Measurements from ENCODE around the gene RAF1.

RAF1 gene

DNA sequence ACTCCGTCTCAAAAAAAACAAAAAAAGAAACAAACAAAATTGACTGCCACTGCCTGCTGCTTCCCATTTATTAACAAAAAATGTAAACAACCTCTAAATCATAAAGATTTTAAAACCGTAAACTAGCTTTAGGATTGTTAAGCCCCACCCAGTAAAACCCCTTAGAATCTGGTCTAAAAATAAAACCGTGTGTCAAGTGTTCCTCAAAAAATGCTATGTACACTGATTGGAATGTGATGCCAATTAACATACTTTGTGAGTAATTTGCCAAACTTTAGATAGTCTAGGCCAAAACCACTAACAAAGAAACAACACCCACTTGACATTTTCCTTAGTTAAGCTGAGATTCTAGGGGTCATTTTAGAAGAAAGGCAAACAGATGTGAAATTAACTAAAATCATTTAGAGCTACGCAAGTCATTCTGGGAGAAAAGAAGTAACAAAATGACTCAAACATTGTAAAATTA is 5.3 kb downstream of the RAF1 start:
- intact Hi-C loops (cut with DNase I; ENCODE audit: low total_unique reads) = no loop called here
- Histone ChIP-seq H3K4me3 (no peak overlapping the region), H3K4me1 (peaks cover 0 to 85% (median 56%) of the 10 kb centered on the region in 4 donors), H3K27ac (peak overlapping the region; percentile 99 to 100), H3K27me3 (no peaks in the 10 kb centered on the region), H3K36me3 (no peaks in the 10 kb centered on the region), H3K9me3 (no peaks in the 10 kb centered on the region)
- TF ChIP-seq, protein P1, sequence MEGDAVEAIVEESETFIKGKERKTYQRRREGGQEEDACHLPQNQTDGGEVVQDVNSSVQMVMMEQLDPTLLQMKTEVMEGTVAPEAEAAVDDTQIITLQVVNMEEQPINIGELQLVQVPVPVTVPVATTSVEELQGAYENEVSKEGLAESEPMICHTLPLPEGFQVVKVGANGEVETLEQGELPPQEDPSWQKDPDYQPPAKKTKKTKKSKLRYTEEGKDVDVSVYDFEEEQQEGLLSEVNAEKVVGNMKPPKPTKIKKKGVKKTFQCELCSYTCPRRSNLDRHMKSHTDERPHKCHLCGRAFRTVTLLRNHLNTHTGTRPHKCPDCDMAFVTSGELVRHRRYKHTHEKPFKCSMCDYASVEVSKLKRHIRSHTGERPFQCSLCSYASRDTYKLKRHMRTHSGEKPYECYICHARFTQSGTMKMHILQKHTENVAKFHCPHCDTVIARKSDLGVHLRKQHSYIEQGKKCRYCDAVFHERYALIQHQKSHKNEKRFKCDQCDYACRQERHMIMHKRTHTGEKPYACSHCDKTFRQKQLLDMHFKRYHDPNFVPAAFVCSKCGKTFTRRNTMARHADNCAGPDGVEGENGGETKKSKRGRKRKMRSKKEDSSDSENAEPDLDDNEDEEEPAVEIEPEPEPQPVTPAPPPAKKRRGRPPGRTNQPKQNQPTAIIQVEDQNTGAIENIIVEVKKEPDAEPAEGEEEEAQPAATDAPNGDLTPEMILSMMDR (IDR thresholded peaks at IDR 0.05) = no peak
- DNase-seq = no peak

DNA sequence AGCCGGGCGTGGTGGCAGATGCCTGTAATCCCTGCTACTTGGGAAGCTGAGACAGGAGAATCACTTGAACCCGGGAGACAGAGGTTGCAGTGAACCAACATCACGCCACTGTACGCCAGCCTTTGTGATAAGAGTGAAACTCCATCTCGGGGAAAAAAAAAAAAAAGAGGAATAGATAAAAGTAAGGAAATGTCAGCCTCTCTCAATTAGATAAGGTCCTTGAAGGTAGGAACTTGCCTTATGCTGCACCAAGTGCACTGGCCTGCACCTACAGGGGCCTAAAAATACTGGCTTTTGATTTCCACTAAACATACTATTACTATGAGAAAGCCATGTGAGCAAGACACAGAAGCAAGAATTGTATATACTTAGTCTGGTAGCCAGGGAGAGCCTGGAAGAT is 7.1 kb downstream of the RAF1 start:
- TF ChIP-seq, protein P1 (IDR thresholded peaks at IDR 0.05) = no peak
- DNase-seq = peak in 1 of 2 donors; percentile 3

DNA sequence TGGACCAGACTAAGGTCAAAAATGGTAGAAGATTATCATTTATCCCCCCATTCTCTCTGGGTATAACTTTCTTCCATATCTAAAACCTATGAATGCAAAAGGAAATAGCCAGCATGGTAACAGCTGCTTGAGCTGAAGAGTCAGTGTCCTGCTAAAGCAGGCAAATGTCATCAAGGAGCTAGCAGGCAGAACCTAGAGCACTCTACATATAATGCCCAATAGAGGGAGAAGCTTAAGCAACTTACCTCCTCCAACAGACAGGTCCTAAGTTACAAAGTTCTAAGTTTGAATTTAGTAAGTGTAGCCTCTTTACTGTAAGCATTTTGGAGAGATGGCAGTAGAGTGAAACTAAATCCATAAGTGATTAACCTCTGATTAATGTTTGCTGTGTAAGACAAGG is 7.7 kb downstream of the RAF1 start:
- no peak overlapping the region for H3K4me3 ChIP-seq
- no peaks in the 10 kb centered on the region for H3K36me3 ChIP-seq
- intact Hi-C loops (cut with DNase I; ENCODE audit: low total_unique reads) = no loop called here
- H3K4me1 ChIP-seq = peaks cover 0 to 100% (median 57%) of the 10 kb centered on the region in 4 donors
- peak overlapping the region; percentile 99 to 100 for H3K27ac ChIP-seq
- no peaks in the 10 kb centered on the region for H3K9me3 ChIP-seq
- DNase-seq = no peak
- TF ChIP-seq, protein P1 (IDR thresholded peaks at IDR 0.05) = no peak
- H3K27me3 ChIP-seq = no peaks in the 10 kb centered on the region

More for the DNA sequence above, 7.1 kb downstream of the RAF1 start:
- Histone ChIP-seq H3K9me3 (no peaks in the 10 kb centered on the region), H3K4me3 (no peak overlapping the region), H3K27ac (peak overlapping the region; percentile 99 to 100), H3K27me3 (no peaks in the 10 kb centered on the region), H3K4me1 (peaks cover 0 to 100% (median 62%) of the 10 kb centered on the region in 4 donors), H3K36me3 (no peaks in the 10 kb centered on the region)
- intact Hi-C loops (cut with DNase I; ENCODE audit: low total_unique reads) = no loop called here

DNA sequence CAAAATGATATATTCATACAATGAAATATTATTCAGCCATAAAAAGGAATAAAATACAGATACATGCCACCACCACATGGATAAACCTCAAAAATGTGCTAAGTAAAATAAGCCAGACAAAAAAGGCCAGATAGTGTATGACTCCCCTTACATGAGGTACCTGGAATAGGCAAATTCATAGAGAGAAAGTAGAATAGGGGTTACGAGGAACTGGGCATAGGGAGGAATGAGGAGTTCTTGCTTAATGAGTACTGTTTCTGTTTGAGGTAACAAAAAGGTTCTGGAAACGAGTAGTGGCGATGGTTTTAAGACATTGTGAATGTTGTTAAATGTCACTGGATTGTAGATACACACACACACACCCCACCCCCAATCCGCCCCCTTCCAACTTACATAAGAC is 8.2 kb downstream of the RAF1 start:
- Histone ChIP-seq H3K27ac (peak overlapping the region; percentile 99 to 100), H3K4me3 (no peak overlapping the region), H3K27me3 (no peaks in the 10 kb centered on the region), H3K9me3 (no peaks in the 10 kb centered on the region), H3K4me1 (peaks cover 0 to 100% (median 56%) of the 10 kb centered on the region in 4 donors), H3K36me3 (no peaks in the 10 kb centered on the region)
- TF ChIP-seq, protein P1 (IDR thresholded peaks at IDR 0.05) = no peak
- DNase-seq = peak in 1 of 2 donors; percentile 25
- intact Hi-C loops (cut with DNase I; ENCODE audit: low total_unique reads) = no loop called here

DNA sequence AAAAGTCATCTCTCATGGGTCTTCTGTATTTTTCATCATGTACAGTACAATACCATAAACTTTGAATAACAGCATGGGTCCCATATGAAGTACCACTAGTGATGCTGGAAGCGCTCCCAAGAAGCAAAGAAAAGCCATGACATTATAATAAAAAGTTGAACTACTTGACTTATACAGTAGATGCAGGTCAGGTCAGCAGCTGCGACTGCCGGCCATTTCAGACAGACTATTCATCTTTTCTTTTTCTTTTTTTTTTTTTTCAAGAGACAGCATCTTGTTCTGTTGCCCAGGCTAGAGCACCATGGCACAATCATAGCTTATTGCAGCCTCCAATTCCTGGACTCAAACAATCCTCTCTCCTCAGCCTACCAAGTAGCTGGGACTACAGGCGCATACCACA is 10.2 kb downstream of the RAF1 start:
- TF ChIP-seq, protein P1 (IDR thresholded peaks at IDR 0.05) = no peak
- H3K36me3 ChIP-seq = no peaks in the 10 kb centered on the region
- no peaks in the 10 kb centered on the region for H3K27me3 ChIP-seq
- intact Hi-C loops (cut with DNase I; ENCODE audit: low total_unique reads) = no loop called here
- H3K27ac ChIP-seq = peak overlapping the region in 1 of 2 donors; percentile 1
- no peak overlapping the region for H3K4me3 ChIP-seq
- peaks cover 0 to 100% (median 41%) of the 10 kb centered on the region in 4 donors for H3K4me1 ChIP-seq
- no peaks in the 10 kb centered on the region for H3K9me3 ChIP-seq
- peak in 1 of 2 donors; percentile 6 for DNase-seq

All from tibial artery (tissue), 4 donors.